ENCODE data around the gene GSTO2. TPM values are rescaled to one million over a fixed set of nuclear protein-coding genes. Genes with fewer than 3 reads are reported as not detected.

The GSTO2 gene
- total and polyA plus RNA-seq, 2 experiments from 2014 or later, result 30.7 to 49.8 TPM

- Mint-ChIP-seq H3K4me3 (no peak overlapping the region), H3K9me3 (peaks cover 13% of the 10 kb centered on the region)
- ATAC-seq, result no peak
Observed at GRCh38 chr10:104308439-104308903, 39.5 kb downstream of the GSTO2 start.

GRCh38 chr10:104309980-104310978, 41.3 kb downstream of the GSTO2 start:
- H3K79me2 ChIP-seq (replicated peaks; ENCODE audit: insufficient read depth), result no peaks in the 10 kb centered on the region
- H3K4me3 Mint-ChIP-seq, result no peak overlapping the region

More at GRCh38 chr10:104308439-104308903, 39.5 kb downstream of the GSTO2 start:
- Mint-ChIP-seq H3K4me1 (peaks cover 16% of the 10 kb centered on the region), H3K27me3 (ENCODE audit: insufficient read depth, low read depth, poor library complexity) (peaks cover 9% of the 10 kb centered on the region), H3K27ac (no peak overlapping the region), H3K36me3 (ENCODE audit: low read depth) (peaks cover 32% of the 10 kb centered on the region)
- H3K27me3 ChIP-seq (ENCODE audit: insufficient read depth), result no peaks in the 10 kb centered on the region
- TF ChIP-seq CREB1 (CRISPR knock-in tag; IDR thresholded peaks at IDR 0.05; ENCODE audit: low read depth) (no peak), ETS1 (IDR thresholded peaks at IDR 0.05) (no peak)
- no peaks in the 10 kb centered on the region for H3K79me2 ChIP-seq (replicated peaks; ENCODE audit: insufficient read depth)
- H2AFZ ChIP-seq, result no peak overlapping the region
- no peak overlapping the region for H3K4me3 ChIP-seq
- DNase-seq (ENCODE audit: low spot score), result no peak
- H3F3A ChIP-seq (replicated peaks; ENCODE audit: low read depth), result no peaks in the 10 kb centered on the region
- no peak overlapping the region for H3K4me2 ChIP-seq
- peaks cover under 1% of the 10 kb centered on the region; the same call in 1 of the 2 replicates for H3K36me3 ChIP-seq (ENCODE audit: insufficient read depth)
- no peaks in the 10 kb centered on the region for H3K4me1 ChIP-seq (ENCODE audit: insufficient read depth)
- peaks cover 7% of the 10 kb centered on the region for H4K20me1 ChIP-seq (replicated peaks; ENCODE audit: insufficient read depth)
- no peak overlapping the region for H3K27ac ChIP-seq (ENCODE audit: low read depth)
- H3K9me2 ChIP-seq (ENCODE audit: insufficient read depth), result peaks cover 6% of the 10 kb centered on the region; the same call in 1 of the 2 replicates

More at GRCh38 chr10:104309980-104310978, 41.3 kb downstream of the GSTO2 start:
- peaks cover 9% of the 10 kb centered on the region for H3K27me3 Mint-ChIP-seq (ENCODE audit: insufficient read depth, low read depth, poor library complexity)
- Histone ChIP-seq H3K36me3 (ENCODE audit: insufficient read depth) (no peaks in the 10 kb centered on the region), H3K4me1 (ENCODE audit: insufficient read depth) (no peaks in the 10 kb centered on the region), H3K27ac (ENCODE audit: low read depth) (no peak overlapping the region), H3K9me2 (ENCODE audit: insufficient read depth) (no peaks in the 10 kb centered on the region), H3F3A (replicated peaks; ENCODE audit: low read depth) (no peaks in the 10 kb centered on the region), H3K27me3 (ENCODE audit: insufficient read depth) (no peaks in the 10 kb centered on the region), H4K20me1 (replicated peaks; ENCODE audit: insufficient read depth) (peaks cover 7% of the 10 kb centered on the region), H3K4me3 (no peak overlapping the region), H3K4me2 (no peak overlapping the region), H2AFZ (no peak overlapping the region)
- peaks cover 12% of the 10 kb centered on the region for H3K4me1 Mint-ChIP-seq
- H3K27ac Mint-ChIP-seq, result no peak overlapping the region
- no peaks in the 10 kb centered on the region for H3K9me3 Mint-ChIP-seq
- peaks cover 30% of the 10 kb centered on the region for H3K36me3 Mint-ChIP-seq (ENCODE audit: low read depth)
- DNase-seq (ENCODE audit: low spot score) (no peak), ATAC-seq (no peak)
- TF ChIP-seq CREB1 (CRISPR knock-in tag; IDR thresholded peaks at IDR 0.05; ENCODE audit: low read depth) (no peak), EZH2phosphoT487 (IDR thresholded peaks at IDR 0.05; ENCODE audit: unreplicated experiment) (no peak), POLR2AphosphoS5 (IDR thresholded peaks at IDR 0.05; ENCODE audit: low read depth) (no peak), JUNB (IDR thresholded peaks at IDR 0.05; ENCODE audit: unreplicated experiment) (no peak), ZNF331 (CRISPR knock-in tag; IDR thresholded peaks at IDR 0.05; ENCODE audit: low read depth) (no peak), NANOG (IDR thresholded peaks at IDR 0.05; ENCODE audit: borderline replicate concordance) (no peak), ZNF114 (CRISPR knock-in tag; IDR thresholded peaks at IDR 0.05) (no peak), ETS1 (IDR thresholded peaks at IDR 0.05) (no peak), EZH2 (IDR thresholded peaks at IDR 0.05; ENCODE audit: low read depth, unreplicated experiment) (no peak)
- TF ChIP-seq, protein P1, sequence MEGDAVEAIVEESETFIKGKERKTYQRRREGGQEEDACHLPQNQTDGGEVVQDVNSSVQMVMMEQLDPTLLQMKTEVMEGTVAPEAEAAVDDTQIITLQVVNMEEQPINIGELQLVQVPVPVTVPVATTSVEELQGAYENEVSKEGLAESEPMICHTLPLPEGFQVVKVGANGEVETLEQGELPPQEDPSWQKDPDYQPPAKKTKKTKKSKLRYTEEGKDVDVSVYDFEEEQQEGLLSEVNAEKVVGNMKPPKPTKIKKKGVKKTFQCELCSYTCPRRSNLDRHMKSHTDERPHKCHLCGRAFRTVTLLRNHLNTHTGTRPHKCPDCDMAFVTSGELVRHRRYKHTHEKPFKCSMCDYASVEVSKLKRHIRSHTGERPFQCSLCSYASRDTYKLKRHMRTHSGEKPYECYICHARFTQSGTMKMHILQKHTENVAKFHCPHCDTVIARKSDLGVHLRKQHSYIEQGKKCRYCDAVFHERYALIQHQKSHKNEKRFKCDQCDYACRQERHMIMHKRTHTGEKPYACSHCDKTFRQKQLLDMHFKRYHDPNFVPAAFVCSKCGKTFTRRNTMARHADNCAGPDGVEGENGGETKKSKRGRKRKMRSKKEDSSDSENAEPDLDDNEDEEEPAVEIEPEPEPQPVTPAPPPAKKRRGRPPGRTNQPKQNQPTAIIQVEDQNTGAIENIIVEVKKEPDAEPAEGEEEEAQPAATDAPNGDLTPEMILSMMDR (conservative IDR thresholded peaks at IDR 0.05; ENCODE audit: low read depth in 2 of 2), result no peak
- TF ChIP-seq, protein P2, sequence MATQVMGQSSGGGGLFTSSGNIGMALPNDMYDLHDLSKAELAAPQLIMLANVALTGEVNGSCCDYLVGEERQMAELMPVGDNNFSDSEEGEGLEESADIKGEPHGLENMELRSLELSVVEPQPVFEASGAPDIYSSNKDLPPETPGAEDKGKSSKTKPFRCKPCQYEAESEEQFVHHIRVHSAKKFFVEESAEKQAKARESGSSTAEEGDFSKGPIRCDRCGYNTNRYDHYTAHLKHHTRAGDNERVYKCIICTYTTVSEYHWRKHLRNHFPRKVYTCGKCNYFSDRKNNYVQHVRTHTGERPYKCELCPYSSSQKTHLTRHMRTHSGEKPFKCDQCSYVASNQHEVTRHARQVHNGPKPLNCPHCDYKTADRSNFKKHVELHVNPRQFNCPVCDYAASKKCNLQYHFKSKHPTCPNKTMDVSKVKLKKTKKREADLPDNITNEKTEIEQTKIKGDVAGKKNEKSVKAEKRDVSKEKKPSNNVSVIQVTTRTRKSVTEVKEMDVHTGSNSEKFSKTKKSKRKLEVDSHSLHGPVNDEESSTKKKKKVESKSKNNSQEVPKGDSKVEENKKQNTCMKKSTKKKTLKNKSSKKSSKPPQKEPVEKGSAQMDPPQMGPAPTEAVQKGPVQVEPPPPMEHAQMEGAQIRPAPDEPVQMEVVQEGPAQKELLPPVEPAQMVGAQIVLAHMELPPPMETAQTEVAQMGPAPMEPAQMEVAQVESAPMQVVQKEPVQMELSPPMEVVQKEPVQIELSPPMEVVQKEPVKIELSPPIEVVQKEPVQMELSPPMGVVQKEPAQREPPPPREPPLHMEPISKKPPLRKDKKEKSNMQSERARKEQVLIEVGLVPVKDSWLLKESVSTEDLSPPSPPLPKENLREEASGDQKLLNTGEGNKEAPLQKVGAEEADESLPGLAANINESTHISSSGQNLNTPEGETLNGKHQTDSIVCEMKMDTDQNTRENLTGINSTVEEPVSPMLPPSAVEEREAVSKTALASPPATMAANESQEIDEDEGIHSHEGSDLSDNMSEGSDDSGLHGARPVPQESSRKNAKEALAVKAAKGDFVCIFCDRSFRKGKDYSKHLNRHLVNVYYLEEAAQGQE (IDR thresholded peaks at IDR 0.05; ENCODE audit: unreplicated experiment), result no peak
